Stimulated activated CD4-positive, alpha-beta T cell treated with anti-CD3 and anti-CD28 coated beads, Interleukin-12 subunit alpha, Interleukin-12 subunit beta, amount 100 ng/mL, for 4 hours (primary cell): Measurements from ENCODE around the gene LCE1E.

Source experiments
- DNase-seq: peaks from one replicate; pipeline ENCODE4 v3.0.0-alpha.2; 2020

The LCE1E gene, protein sequence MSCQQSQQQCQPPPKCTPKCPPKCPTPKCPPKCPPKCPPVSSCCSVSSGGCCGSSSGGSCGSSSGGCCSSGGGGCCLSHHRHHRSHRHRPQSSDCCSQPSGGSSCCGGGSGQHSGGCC

DNA sequence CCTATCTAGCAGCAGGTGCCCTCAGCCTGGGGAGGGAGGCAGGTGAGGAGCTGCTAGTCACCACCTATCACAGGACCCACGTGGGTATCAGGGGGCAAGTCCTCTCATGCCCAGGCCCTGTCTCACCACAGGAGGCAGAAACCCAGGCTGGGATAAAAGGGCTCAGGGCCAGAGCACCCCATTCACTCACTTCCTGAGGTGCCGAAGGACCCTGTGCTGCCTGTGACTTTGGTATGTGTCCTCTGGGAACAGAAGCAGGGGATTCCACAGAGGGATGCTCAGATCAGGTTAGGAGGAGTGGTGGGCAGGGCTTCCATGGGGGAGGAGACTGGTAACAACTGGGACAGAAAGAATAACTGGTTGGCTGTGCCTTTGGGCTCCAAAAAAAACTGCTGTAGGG is at the start of gene LCE1E:
Gene LCE1E, plus strand, starts transcription at position 181 of the 400 bp plus-strand sequence. CDS start 1,043 bp downstream, outside the sequence.
- no peak for DNase-seq

DNA sequence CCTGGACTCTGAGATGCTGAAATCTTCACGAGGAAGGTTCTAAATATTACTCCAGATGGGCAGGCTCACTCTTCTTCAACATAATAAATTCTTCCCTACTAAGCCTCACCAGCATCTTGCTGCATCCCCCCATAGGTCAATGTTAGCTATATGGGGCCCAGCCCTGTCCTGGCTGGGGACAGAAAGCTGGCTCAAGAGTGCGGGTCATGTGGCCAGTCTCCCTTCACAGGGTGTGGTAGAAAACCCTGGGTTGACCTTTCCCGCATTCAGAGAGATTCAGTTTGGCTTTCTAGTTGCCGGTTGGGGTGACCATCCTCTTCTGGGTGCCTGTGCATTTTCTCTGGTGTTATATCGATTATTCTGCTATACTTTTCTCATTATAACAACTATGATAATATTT is 48.1 kb upstream of the LCE1E start:
- no peak for DNase-seq

DNA sequence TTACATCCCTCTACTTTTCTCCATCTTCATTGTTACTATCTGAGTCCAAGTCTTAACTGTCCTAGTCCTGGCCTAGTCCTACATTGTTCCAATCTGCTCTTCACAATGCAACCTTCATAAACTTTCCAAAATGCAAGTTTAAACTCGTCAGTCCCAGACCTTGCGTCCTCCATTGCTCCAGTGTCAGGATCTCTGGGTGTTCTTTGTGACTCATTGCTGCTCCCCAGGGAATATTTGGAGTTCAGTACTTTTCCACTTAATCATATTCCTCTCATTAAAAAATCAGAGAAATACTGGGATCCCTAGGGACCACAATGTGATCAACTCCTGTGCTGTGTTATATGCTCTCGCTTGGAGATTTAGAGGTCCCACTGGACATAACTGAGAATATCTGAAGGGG is 46.2 kb upstream of the LCE1E start:
- DNase-seq: no peak

DNA sequence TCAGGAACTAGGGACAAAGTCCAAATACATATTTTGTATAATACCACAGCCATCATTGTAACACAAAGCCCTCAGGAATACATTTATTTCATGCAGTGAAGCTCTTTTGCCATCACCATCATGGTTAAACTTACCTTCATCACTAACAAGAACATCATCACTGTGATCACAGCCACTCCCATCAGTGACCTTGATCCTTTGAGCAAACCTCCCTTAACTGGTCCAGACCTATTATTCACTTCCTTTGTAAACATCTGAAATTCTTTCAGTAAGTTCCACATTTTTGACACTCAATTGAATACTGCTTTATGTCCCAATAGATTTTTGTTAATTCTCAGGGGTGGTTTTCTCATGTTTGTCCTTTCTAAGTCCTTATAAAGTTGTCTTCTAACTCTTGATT is 44.4 kb upstream of the LCE1E start:
- no peak for DNase-seq

DNA sequence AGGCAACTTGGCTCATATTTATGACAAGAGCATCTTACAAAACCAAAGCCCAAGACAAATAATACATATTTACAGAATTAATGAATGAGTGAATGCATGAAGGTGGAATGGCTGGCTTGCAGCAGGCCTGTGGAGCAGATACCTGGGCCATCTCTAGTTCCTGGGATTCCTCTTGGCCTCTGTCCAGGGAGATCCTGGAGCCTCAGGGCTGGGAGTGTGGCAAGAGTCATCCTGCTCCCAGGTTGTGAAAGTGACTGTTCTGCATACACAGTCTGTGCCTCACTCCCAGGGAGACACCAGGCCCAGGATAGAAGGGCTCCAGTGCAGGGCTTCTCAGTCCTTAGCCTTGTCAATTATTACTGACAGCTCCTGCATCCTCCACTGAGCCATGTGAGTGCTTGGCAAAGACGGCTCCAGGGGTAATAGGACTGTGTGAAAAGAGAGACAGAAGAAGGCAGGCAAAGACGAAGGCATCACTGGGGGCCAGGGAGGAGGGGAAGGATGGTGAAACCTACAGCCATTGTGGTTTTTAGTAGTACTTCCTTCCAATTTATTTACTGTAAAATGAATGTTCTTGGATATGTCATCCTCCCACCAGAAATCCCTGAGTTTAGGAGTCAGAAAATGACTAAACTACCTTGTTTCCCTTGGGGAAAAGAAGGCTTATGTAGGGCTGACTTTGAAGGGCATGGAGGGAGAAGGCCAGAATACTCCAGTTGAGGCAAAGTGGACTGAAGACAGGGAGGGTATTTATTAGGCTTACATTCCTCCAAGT is 42.5 kb upstream of the LCE1E start:
- no peak for DNase-seq

DNA sequence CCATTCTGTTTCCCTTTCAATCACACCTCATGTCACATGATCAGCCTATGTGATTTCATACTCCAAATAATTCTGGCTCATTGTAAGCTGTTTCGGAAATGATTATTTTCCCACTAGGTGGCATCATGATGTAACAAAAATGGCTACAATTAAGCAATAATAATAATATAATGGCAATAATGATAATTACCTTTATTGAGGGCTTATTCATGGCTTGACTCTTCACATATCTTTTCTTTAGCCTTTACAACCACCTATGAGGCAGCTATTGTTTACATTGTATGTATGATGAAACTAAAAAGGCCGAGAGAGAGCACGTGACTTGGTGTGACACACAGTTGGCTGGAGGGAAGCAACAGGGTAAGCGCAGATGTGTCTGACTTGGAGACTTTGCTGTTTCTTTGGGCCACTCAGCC is 40.8 kb upstream of the LCE1E start:
- no peak for DNase-seq

DNA sequence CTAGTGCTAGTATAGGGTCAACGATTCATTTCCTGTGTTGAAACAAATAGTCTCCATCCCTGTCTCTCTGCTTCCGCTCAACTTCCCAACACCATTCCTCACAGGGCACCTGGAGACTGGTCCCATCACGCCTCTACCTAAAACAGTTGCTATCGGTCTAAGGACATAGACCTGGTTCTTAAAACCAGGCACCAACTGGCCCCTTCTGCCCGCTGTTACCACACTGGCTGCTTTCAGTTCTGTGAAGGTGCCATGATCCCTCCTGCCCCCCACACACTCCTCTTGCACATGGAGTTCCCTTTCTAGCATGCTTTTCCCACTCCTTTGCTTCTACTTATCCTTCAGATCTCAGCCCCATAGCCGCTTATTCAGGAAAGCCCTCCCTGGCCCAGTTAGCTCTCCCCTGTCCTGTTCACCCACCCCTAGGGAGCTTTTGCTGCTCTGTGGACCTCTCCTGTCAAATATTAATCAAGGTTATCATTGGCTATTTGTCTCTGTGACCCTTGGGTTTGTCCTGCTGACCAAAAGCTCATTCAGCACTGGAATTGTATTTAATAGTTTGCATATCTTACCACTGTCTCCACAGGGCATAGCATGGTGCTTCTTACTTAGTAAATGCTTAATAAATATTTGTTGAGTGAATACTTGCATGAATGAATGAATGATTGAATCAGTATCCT is 40.2 kb upstream of the LCE1E start:
- DNase-seq: no peak

DNA sequence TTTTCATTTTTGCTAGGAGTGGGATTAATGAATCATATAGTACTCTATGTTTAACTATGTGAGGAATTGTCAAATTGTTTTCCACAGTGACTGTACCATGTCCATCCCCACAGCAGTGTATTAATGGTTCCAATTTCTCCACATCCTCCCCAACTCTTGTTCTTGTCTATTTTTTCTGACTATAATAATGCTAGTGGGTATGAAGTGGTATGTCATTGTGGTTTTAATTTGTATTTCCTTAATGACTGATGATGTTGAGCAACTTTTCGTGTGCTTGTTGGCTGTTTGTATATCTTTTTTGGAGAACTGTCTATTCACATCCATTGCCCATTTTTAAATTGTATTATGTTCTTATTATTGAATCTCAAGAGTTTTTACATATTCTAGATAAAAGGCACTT is 38.2 kb upstream of the LCE1E start:
- no peak for DNase-seq

DNA sequence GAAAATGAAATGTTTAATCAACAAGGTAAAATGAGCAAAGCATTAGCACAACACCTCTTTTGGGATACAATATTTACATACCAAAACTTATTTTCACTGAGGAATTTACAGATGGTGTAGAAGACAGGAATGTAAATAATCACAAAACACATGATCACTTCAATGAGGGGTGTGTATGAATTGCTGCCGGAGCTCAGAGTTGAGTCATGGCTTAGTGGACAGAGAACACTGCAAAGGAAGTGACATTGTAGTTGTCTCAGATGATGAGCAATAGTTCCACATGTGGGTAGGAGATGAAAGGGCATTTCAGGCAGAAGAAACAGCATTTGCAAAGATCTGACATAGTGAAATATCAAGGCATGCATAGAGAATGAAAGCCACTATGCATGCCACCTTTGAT is 33.8 kb upstream of the LCE1E start:
- no peak for DNase-seq

DNA sequence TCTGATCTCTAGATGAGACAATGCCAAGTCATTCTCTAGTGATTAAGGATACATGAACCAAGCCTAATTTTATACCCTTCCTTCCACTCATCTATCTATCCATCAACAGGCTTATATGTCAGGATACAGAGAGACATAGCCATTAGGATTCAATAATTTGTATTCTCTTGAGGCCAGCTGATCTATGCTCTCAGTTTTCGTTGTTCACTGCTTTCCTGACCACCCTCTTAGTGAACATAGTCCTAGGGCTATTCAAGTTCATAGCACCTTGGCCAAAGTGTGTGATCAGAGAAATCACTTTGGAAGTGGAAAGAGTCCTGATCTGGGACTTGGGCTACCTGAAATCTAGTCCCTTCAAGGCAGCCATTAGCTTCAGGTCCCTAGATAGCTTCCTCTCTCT is 32.5 kb upstream of the LCE1E start:
- no peak for DNase-seq

DNA sequence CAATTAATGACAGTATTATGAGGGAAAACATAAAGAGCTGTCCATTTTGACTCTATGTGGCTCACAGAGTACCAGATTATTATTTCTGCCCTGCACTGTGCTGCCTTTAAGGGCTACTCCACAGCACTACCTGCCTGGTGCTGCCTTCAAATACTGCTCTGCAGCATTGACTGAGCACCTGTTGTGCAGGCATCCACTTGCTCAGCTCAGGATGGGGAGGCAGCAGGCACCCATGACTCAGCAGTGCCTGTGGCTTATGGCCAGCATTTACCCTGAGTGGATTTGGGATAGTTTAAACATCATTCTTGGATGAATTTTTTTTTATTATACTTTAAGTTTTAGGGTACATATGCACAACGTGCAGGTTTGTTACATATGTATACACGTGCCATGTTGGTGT is 29.2 kb upstream of the LCE1E start:
- DNase-seq: no peak

DNA sequence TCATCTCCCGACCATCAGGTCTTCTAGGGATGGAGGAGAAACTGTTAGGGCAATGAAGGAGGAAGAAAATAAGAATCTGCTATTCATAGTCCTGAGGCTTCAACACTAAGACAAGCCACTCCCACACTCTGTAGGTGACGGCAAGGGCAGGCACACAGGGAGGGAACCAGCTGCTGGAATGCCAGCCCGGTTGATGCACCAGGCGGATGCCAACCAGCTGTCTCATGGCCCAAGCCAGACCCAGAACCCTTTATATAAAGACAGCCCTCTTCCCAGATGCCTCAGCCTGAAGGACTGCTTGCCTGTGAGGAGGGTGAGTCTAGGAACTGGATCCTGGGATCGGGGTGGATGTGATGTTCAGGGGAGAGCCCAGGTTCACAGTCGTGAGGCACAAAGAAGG is 28.3 kb upstream of the LCE1E start, which contains the start of gene KPRP:
Gene KPRP, plus strand, starts transcription at position 279 of the 400 bp plus-strand sequence. CDS start 1,564 bp downstream, outside the sequence.
- no peak for DNase-seq

DNA sequence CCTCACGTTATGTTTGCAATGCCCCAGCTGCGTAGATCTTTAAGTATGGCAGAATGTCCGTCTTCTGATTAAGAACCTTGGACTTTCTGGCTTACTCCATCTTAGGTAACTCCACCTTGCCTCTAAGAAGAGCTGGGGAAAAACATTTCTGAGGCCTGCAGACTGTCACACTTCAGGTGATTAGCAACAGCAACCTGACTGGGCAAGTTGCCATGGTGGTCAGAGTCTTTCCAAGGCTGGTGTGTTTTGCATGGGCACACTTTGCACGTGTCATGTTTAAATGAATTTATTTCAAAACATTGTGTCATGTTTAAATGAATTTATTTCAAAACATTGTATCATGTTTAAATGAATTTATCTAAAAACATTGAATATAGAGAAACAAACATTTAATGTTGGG is 27.4 kb upstream of the LCE1E start:
- no peak for DNase-seq

DNA sequence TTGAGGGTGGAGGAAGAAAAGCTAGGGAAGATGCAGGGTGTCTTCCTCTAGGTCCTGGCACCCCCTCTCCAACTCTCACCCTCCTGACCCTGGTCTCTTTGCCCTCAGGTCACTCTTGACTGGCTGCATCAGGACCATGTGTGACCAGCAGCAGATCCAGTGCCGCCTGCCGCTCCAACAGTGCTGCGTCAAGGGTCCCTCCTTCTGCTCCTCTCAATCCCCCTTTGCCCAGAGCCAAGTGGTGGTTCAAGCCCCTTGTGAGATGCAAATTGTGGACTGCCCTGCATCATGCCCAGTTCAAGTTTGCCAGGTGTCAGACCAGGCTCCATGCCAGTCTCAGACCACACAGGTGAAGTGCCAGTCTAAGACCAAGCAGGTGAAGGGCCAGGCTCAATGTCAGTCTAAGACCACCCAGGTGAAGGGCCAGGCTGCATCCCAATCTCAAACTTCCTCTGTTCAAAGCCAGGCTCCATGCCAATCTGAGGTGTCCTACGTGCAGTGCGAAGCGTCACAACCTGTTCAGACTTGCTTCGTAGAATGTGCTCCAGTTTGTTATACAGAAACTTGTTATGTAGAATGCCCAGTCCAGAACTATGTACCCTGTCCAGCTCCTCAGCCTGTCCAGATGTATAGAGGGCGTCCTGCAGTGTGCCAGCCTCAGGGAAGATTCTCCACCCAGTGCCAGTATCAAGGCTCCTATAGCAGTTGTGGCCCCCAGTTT is 26.4 kb upstream of the LCE1E start:
- DNase-seq: no peak

DNA sequence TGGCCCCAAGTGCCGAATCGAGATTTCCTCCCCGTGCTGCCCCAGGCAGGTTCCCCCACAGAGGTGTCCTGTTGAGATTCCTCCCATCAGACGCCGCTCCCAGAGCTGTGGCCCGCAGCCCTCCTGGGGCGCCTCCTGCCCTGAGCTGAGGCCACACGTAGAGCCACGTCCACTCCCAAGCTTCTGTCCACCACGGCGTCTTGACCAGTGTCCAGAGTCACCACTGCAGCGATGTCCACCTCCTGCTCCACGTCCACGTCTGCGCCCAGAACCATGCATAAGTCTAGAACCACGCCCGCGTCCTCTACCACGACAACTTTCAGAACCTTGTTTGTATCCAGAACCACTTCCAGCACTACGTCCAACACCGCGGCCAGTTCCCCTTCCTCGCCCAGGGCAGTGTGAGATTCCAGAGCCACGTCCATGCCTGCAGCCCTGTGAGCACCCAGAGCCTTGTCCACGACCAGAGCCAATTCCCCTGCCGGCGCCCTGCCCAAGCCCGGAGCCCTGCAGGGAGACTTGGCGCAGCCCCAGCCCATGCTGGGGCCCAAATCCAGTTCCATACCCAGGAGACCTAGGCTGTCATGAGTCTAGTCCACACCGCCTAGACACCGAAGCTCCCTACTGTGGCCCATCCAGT is 25.4 kb upstream of the LCE1E start:
- no peak for DNase-seq

DNA sequence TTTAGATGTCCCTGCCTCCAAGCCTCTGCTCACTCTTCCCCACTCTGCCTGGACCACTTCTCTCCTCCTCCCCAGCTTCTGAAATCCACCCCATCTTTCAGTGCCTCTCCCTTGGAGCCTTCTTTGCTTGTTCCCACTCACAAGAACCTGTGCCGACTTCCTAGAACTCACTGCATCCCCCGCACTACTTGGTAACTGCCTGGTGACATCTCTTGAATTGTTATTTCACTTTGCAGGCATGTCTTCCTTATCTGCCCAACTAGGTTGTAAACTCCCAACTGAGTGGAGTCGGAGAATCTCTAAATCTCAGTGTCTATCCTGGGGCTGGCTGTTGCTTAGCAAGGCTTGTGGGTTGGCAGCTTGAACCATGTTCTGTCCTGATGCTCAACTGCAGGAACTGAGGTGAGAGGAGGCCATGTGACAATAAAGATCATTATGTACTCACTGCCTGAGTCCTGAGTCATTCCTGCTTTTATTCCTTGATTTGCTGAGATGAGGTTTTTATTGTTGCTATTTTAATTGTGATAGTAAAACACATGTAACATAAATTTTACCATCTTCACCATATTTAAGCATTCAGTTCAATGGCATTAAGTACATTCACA is 24.3 kb upstream of the LCE1E start:
- DNase-seq: no peak

DNA sequence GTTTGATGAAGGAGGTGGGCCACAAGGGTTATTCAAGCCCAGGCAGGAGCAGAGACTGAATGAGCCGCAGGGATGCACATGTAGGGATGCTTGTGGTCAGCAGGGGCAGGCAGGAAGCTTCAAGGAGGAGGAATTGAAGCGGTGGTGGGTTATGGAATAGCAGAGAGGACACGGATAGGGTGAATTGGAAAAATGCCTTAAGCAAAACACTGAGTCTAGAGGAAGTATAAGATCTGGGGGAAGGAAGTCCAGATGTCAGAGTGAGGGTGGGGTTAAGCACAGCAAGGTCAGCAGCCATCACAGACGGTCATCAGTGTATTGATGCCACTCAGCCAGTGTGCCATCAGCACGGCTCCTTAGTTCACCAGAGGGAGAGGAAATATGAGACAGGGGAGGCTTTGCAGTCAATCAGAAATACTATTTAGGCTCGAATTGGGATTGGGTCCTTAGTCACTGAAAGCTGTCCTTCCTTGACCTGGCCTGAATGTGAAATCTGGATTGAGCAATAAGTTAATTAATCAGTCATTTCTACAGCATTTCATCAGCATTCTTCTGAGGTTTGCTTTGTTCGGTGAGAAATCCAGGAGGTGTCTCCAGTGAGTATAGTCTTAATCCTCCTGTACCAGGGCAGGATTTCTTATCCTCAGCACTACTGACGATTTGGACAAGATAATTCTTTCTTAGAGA is 17.1 kb upstream of the LCE1E start:
- DNase-seq: no peak

DNA sequence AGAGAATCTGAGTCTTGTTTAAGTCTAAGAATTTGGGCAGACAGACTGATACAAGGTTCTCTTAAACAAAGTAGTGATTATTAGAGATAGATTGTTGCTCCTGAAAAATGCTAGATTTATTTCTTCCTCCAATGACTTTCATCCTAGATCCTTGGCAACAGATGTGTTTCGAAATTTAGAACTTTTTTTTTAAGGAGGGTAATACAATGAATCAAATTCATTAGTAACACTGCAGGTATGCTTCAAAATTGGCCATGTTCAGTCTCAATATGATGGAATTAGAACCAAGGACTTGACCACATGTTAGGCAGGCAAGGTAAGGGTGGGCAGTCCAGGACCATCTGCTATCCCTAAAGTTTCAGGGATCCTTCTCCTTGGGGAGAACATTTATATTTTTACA is 15.6 kb upstream of the LCE1E start:
- no peak for DNase-seq

DNA sequence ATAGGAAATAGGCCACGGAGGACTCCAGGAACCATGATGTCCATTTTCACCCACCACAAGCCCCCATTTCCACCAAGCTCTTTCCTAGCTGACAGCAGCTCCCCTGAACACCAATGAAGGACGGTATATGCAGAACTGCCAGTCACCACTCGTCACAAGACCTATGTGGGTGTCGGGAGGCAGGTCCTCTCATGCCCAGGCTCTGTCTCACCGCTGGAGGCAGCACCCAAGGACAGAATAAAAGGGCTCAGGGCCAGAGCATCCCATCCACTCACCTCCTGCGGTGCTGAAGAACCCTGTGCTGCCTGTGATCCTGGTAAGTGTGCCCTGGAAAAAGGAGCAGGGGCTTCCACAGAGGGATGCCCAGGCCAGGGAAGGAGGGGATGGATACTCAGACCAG is 11.2 kb upstream of the LCE1E start, which contains the start of gene LCE1F:
Gene LCE1F, plus strand, starts transcription at position 266 of the 400 bp plus-strand sequence. CDS start 1,232 bp downstream, outside the sequence.
- DNase-seq: no peak

DNA sequence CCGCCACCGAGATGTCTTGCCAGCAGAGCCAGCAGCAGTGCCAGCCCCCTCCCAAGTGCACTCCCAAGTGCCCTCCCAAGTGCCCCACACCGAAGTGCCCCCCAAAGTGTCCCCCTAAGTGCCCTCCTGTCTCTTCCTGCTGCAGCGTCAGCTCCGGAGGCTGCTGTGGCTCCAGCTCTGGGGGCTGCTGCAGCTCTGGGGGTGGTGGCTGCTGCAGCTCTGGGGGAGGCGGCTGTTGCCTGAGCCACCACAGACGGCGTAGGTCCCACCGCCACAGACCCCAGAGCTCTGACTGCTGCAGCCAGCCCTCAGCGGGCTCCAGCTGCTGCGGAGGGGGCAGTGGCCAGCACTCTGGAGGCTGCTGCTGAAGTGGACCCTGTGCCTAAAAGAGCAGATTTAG is 9.7 kb upstream of the LCE1E start:
- DNase-seq: no peak

DNA sequence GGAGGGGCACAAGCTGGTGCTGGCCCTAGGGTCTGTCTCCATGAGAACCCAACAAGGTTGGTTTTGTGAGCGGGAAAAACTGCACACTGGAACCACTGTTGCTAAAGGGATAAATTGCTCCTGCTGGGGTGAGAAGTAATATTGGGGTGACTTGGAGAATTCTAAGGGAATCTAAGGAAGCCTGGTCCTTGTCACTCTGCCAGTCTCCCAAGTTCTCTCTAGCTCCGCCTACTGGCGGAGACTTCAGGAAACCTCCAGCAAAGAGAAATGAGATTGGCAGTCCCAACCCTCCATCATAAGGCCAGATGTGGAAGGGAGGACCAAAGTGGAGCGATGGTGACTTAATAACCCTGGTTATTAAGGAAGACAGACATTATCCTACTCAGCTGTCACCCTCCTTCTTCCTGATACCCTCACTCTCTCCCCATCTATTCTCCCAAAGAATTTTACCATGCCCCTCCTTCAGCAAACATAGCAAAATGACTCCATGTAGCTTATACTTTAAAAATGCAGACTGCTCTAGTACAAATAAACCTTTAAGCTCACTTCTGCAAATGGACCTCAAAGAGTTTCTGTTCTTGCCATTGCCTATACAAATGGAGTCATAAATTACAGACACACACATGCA is 8.4 kb upstream of the LCE1E start:
- DNase-seq: no peak
